ENCODE measurements around the gene YLPM1. TPM values are rescaled to one million over a fixed set of nuclear protein-coding genes. Genes with fewer than 3 reads are reported as not detected.
A peak's percentile ranks its signal among the peaks of the same experiment; 100 is the strongest.

YLPM1 gene
- total RNA-seq, 1 donor from 2014 or later: 53.0 TPM

- DNase-seq (no peak), ATAC-seq (no peak)
- H3K36me3 ChIP-seq: peaks cover 60% of the 10 kb centered on the region
- H3K27me3 ChIP-seq: no peaks in the 10 kb centered on the region
- no peak overlapping the region for H3K4me3 ChIP-seq
- H3K27ac ChIP-seq: no peak overlapping the region
- intact Hi-C loops (cut with DNase I): no loop called here
- peaks cover 4% of the 10 kb centered on the region for H3K4me1 ChIP-seq
- H3K9me3 ChIP-seq: no peaks in the 10 kb centered on the region
- TF ChIP-seq CTCF (IDR thresholded peaks at IDR 0.05): no peak
Measured at GRCh38 chr14:74801396-74801795, 38.3 kb downstream of the YLPM1 start.

- TF ChIP-seq CTCF (IDR thresholded peaks at IDR 0.05): peak; percentile 55
- DNase-seq (no peak), ATAC-seq (peak; percentile 37)
- H3K27ac ChIP-seq: no peak overlapping the region
- peaks cover 55% of the 10 kb centered on the region for H3K36me3 ChIP-seq
- no peaks in the 10 kb centered on the region for H3K9me3 ChIP-seq
- intact Hi-C loops (cut with DNase I): no loop called here
- H3K27me3 ChIP-seq: no peaks in the 10 kb centered on the region
- no peak overlapping the region for H3K4me3 ChIP-seq
- H3K4me1 ChIP-seq: peaks cover 4% of the 10 kb centered on the region
Measured at GRCh38 chr14:74804219-74804825, 41.2 kb downstream of the YLPM1 start.

GRCh38 chr14:74807853-74808545 is 44.9 kb downstream of the YLPM1 start:
- intact Hi-C loops (cut with DNase I): no loop called here

GRCh38 chr14:74816124-74816523 is 53.0 kb downstream of the YLPM1 start:
- no peaks in the 10 kb centered on the region for H3K9me3 ChIP-seq
- no peaks in the 10 kb centered on the region for H3K27me3 ChIP-seq
- no peak for DNase-seq
- H3K36me3 ChIP-seq: peaks cover 97% of the 10 kb centered on the region
- ATAC-seq: no peak
- no peak overlapping the region for H3K4me3 ChIP-seq
- no peaks in the 10 kb centered on the region for H3K4me1 ChIP-seq
- no peak overlapping the region for H3K27ac ChIP-seq
- TF ChIP-seq CTCF (IDR thresholded peaks at IDR 0.05): no peak
- intact Hi-C loops (cut with DNase I): no loop called here

More at GRCh38 chr14:74807853-74808545, 44.9 kb downstream of the YLPM1 start:
- DNase-seq (no peak), ATAC-seq (no peak)
- no peaks in the 10 kb centered on the region for H3K9me3 ChIP-seq
- TF ChIP-seq CTCF (IDR thresholded peaks at IDR 0.05): no peak
- H3K36me3 ChIP-seq: peaks cover 81% of the 10 kb centered on the region
- no peak overlapping the region for H3K4me3 ChIP-seq
- no peaks in the 10 kb centered on the region for H3K27me3 ChIP-seq
- H3K27ac ChIP-seq: no peak overlapping the region
- no peaks in the 10 kb centered on the region for H3K4me1 ChIP-seq

- Histone ChIP-seq H3K4me3 (no peak overlapping the region), H3K27ac (no peak overlapping the region), H3K4me1 (no peaks in the 10 kb centered on the region), H3K36me3 (peaks cover 71% of the 10 kb centered on the region), H3K9me3 (no peaks in the 10 kb centered on the region), H3K27me3 (no peaks in the 10 kb centered on the region)
- no peak for DNase-seq
- no peak for ATAC-seq
- intact Hi-C loops (cut with DNase I): no loop called here
- TF ChIP-seq CTCF (IDR thresholded peaks at IDR 0.05): no peak
Measured at GRCh38 chr14:74820288-74820687, 57.2 kb downstream of the YLPM1 start.

Data from upper lobe of right lung (tissue), 1 donor.